K562 treated with DMSO at 1 percent for 48 hours (cell line): Measurements from ENCODE around the gene CNNM3. TPM values are rescaled to one million over a fixed set of nuclear protein-coding genes. Genes with fewer than 3 reads are reported as not detected.

Source experiments
- total RNA-seq: library from RNA; unstranded; fragments of 300-600 nt; gene quantifications from 2 replicates; pipeline ENCODE4 v1.2.3, GENCODE V29; 2022; ENCODE audit warnings: low replicate concordance; ENCODE audit errors: extremely low read depth

The CNNM3 gene
- total RNA-seq: not detected in 2 replicates

DNA sequence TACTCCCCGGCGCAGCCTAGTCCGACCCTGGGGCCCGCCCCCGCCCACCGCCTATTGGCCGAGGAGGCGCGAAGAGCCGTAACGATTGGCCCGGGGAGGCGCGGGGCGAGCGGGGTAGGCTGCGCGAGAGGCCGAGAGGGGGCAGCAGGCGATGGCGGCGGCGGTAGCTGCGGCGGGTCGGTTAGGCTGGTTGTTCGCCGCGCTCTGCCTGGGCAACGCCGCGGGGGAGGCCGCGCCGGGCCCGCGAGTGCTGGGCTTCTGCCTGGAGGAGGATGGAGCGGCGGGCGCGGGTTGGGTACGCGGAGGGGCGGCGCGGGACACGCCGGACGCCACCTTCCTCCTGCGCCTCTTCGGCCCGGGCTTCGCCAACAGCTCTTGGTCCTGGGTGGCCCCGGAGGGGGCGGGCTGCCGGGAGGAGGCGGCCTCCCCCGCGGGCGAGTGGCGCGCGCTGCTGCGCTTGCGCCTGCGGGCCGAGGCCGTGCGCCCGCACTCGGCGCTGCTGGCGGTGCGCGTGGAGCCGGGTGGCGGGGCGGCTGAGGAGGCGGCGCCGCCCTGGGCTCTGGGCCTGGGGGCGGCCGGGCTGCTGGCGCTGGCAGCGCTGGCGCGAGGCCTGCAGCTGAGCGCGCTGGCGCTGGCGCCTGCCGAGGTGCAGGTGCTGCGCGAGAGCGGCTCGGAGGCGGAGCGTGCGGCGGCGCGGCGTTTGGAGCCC lies at the start of gene CNNM3:
Gene CNNM3, plus strand, starts transcription at position 142 of the 709 bp plus-strand sequence. Its CDS starts 10 bp downstream, at position 152.

DNA sequence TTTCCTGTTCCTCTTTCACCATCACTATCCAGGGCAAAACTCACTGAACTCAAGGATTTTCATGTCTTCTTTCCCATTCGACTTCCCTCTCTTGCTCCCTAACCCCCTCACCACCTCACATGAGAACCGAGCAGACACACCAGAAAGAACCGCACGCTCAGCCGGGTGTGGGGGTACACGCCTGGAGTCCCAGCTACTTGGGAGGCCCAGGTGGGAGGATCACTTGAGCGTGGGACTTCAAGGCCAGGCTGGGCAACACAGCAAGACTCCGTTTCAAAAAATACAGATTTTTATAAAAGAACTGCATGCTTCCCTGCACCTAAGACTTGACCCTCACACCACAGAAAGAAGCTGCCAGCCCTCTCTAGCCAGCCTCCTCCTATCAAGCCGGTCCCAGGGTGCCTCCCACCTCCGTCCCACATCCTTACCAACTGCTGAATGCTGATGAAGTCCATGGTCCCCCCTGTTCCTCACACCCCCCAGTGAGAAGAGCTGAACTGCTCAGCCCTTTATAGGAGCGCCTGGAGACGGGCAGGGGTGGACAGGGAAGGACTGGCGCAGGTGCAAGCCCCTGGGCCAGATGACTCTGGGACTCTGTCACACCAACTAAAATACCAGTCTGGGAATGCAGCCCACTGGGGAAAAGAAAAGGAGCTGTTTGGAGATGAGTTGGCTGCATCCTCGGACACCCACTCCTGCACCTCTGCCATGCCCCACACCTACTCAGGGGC lies 27.6 kb downstream of the CNNM3 start, which contains the start of gene ANKRD23:
Gene ANKRD23, minus strand, starts transcription at position 484 of the 731 bp plus-strand sequence. Its CDS starts 29 bp downstream, at position 455.

DNA sequence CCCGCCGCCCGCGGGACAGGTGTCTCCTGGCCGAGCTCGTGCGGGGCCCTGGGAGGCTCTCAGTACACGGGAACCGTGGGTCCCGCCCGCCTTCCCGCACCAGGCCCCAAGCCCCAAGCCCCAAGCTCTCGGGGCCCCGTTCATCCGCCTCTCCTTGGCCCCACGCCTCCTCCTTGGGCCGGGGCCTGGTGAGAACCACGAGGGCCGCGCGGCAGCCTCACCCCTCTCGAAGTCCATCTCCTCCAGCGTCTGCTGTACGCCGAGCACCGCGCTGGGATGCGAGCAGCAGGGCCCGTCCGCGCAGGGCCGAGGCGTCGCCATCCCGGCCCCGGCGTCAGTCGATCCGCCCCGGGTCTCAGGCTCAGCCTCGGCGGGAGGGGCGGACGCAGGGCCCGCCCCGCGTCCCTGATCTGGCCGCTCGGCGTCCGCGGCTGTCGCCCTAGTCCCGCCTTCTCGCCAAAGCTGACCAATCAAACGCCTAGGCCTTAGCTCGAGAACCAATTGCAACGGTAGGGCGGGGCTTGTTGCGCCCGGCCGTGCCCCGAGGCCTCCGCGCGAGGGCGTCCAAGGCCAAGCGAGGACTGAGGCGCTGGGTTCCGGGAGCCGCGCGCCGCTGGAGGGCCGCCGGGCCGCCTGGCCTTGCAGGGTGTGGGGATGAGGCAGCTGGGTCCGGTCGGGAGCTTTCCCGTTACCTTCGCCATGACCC lies 41.8 kb downstream of the CNNM3 start, which contains the start of gene ANKRD39:
Gene ANKRD39, minus strand, starts transcription at position 350 of the 706 bp plus-strand sequence. Its CDS starts 29 bp downstream, at position 321.

DNA sequence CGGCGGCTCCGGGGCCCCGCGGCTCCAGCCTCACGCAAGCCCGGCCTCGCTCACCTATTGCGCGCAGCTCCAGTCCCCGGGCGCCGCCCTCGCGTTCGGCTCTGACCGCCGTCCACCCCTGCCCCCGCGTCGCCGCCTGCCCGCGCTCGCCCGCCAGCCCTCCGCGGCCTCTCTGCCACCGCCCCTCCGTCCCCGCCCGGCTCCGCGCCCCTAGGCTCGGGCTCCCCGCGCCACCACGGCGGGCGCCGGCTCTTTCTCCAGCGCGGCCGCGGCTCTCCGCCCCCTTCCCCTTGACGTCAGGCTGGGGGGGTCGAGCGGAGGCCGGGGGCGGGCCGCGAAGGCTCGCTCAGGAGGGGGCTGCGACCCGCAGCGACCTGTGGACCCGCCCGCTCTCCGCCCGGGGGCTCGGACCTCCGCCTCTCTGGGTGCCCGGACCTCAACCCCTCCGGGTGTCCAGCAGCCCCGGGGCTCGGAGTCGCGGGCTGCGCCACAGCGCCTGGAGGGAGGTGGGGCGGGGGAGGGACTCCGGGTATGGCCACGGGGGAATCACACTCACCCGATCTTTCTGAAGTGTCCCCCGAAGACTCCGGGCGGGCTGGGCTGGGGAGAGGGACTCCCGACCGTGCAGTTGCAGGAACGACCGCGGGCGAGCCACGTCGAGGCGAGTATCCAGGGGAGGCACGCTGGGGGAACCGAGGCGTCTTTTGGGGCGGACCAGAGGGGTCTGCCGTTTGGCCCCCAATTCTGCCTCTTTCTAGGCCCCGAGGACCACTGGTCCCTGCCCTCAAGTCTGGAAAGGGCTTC lies 54.0 kb downstream of the CNNM3 start, which contains the start of gene SEMA4C:
Gene SEMA4C, minus strand, starts transcription at position 259 of the 804 bp plus-strand sequence. CDS start 2,194 bp downstream, outside the sequence.

Other genes with a start within 250 kb of the CNNM3 start
- gene KANSL3, start 178.0 kb upstream of the CNNM3 start, total RNA-seq: not detected in 2 replicates
- gene FER1L5, start 173.5 kb upstream of the CNNM3 start, total RNA-seq: not detected in 2 replicates
- not detected in 2 replicates for gene LMAN2L, start 76.2 kb upstream of the CNNM3 start, total RNA-seq
- gene CNNM4, start 55.4 kb upstream of the CNNM3 start, total RNA-seq: not detected in 2 replicates
- not detected in 2 replicates for gene ANKRD23, start 27.8 kb downstream of the CNNM3 start, total RNA-seq
- not detected in 2 replicates for gene ANKRD39, start 41.7 kb downstream of the CNNM3 start, total RNA-seq
- gene SEMA4C, start 53.8 kb downstream of the CNNM3 start, total RNA-seq: not detected in 2 replicates
- gene FAM178B, start 170.3 kb downstream of the CNNM3 start, total RNA-seq: not detected in 2 replicates